B cell (primary cell): Measurements from ENCODE around the gene TGM6.

ENCODE experiments used
- EZH2 ChIP-seq: IDR thresholded peaks from 2 replicates; pipeline ENCODE4 v1.6.1; 2012; ENCODE audit warnings: borderline replicate concordance, low read depth, mild to moderate bottlenecking, moderate library complexity, low read length; ENCODE audit not compliant: insufficient read depth, poor library complexity, severe bottlenecking
- TF ChIP-seq, protein P1 (sequence below): fragments of 200-600 bp; IDR thresholded peaks from one replicate; pipeline ENCODE4 v1.8.0; 2022; ENCODE audit warnings: antibody characterized with exemption, mild to moderate bottlenecking

DNA sequence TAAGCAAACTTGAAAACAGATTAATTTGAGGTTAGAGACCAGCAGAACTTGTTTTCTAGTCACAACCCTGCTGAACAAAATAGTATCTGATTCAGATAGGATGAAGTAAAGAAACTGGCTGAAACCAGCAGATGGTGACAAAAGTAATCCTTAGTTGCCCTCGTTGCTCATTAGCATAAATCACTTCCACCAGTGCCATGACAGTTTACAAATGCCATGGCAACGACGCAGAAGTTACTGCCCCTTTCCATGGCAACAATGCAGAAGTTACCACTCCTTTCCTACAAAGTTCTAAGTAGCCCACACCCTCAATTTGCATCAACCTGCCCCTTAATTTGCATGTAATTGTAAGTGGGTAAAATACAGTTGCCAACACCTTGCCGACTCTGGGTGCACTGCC is 66.1 kb downstream of the TGM6 start:
- TF ChIP-seq, protein P1, sequence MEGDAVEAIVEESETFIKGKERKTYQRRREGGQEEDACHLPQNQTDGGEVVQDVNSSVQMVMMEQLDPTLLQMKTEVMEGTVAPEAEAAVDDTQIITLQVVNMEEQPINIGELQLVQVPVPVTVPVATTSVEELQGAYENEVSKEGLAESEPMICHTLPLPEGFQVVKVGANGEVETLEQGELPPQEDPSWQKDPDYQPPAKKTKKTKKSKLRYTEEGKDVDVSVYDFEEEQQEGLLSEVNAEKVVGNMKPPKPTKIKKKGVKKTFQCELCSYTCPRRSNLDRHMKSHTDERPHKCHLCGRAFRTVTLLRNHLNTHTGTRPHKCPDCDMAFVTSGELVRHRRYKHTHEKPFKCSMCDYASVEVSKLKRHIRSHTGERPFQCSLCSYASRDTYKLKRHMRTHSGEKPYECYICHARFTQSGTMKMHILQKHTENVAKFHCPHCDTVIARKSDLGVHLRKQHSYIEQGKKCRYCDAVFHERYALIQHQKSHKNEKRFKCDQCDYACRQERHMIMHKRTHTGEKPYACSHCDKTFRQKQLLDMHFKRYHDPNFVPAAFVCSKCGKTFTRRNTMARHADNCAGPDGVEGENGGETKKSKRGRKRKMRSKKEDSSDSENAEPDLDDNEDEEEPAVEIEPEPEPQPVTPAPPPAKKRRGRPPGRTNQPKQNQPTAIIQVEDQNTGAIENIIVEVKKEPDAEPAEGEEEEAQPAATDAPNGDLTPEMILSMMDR = no peak
- no peak for TF ChIP-seq EZH2
